HCEC 1CT (cell line): Measurements from ENCODE around the gene SIPA1L3.

Source experiments
- DNase-seq: peaks from one replicate; pipeline ENCODE4 v3.0.0-alpha.2; 2017

The SIPA1L3 gene

GRCh38 chr19:37999309-38000213 is 92.6 kb downstream of the SIPA1L3 start:
- DNase-seq = peak; percentile 99

- DNase-seq = no peak
These were observed 94.3 kb downstream of the SIPA1L3 start for GRCh38 chr19:38001158-38001781.

GRCh38 chr19:38003438-38004185 is 96.6 kb downstream of the SIPA1L3 start:
- DNase-seq = peak; percentile 94

GRCh38 chr19:38004186-38004520 is 97.1 kb downstream of the SIPA1L3 start:
- DNase-seq = no peak

DNA sequence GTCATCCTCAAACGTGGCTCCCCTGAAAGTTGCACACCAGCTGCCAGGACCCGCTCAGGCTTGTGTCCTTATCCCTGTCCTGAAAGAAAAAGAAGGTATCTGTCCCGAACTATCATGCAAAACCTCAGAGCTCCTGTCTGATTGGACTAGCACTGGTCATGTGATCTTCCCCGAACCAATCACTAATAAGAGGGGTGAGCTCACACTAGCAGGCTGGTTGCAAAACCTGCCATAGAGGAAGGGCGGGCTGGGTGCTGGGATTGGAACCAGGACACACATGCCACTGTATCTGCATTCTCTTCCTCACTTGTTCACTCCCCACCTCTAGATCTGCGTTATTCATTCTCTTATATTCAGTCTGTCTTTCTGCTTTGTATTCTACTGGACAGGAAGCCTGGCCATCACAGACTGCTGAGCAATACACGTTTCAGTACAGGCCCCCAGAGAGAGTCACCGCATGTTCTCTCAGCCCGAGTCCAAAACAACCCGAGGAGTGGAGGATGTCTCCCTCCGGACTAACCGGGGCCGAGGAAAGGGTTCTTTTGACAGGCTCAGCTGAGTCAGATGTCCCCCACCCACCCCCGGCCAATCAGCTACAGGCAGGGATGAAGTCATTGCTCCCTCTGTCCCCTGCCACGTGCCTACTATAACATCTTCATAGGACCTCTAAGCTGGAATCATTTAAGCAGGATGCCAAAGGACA is 97.7 kb downstream of the SIPA1L3 start:
- DNase-seq = peak; percentile 98

DNA sequence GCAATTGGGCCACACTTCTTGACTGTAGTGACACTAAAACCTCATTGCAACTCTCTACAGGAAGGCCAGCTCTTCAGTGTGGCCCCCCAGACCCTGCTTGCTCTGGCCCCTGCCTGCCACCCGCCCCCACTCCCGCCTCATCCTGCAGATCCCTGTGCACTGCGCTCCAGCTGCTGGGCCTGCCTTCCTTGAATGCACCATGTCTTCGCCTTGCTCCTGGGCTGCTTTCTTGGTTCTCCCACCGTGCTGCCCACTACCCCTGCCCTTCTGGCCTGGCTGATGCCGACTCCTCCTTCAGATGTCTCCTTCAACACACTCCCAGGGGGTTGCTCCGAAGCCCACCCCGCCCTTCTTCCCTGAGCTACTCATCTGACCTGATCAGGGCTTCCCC is 98.2 kb downstream of the SIPA1L3 start:
- no peak for DNase-seq

- DNase-seq = no peak
These were observed 99.5 kb downstream of the SIPA1L3 start for GRCh38 chr19:38006361-38007045.

GRCh38 chr19:38009650-38010242 is 102.7 kb downstream of the SIPA1L3 start:
- DNase-seq = no peak

DNA sequence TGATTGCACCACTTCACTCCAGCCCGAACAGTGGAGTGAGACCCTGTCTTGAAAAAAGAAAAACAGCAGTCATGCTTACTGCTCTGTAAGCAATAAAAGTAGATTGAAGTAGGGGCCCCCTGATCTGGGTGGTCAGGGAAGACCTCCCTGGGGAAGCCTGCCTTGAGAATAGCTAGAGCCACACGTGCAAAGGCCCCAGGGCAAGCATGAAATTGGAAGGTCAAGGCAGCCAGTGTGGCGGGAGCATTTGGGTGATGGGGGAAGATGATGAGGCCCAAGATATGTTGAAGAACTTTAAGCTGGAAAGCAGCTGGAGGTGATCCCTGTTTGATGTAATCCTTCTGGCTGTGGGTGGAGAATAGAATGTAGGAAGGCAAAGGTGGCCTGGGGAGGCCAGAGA is 104.4 kb downstream of the SIPA1L3 start:
- no peak for DNase-seq

DNA sequence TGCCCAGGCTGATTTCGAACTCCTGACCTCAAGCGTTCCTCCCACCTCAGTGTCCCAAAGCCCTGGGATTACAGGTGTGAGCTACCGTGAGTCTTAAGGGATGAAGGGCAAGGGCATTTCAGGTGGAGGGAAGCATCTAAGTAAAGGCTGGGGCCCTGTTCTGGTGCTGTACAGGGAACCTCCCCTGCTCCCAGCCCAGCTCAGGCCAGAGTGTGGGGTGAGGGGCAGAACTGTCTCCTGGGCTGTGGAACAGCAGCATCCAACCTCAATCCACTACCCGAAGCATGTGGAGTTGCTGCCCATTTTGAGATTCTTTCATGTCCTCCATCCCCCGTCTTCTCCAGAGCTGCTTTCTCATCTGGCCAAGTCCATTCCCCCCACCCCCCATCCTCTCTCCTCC is 105.3 kb downstream of the SIPA1L3 start:
- DNase-seq = no peak

DNA sequence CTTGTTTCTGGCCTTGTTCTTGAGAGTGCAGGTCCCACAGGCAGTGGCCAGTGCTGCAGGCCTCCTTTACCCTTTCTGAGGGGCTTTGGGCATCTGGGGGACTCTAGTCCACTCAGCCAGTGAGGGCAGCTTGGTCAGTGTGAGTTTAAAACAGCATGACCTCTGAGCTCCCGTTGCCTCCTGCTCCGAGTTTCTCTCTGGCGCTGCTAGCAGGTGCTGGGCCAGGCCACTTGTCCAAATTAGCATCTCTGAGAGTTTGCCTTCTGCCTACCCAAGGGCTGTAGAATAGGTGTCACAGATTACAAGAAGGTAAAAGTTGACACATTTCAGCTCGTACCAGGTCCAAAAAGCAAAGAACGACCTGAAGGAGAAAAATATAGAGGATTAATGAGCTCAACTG is 105.9 kb downstream of the SIPA1L3 start:
- no peak for DNase-seq

DNA sequence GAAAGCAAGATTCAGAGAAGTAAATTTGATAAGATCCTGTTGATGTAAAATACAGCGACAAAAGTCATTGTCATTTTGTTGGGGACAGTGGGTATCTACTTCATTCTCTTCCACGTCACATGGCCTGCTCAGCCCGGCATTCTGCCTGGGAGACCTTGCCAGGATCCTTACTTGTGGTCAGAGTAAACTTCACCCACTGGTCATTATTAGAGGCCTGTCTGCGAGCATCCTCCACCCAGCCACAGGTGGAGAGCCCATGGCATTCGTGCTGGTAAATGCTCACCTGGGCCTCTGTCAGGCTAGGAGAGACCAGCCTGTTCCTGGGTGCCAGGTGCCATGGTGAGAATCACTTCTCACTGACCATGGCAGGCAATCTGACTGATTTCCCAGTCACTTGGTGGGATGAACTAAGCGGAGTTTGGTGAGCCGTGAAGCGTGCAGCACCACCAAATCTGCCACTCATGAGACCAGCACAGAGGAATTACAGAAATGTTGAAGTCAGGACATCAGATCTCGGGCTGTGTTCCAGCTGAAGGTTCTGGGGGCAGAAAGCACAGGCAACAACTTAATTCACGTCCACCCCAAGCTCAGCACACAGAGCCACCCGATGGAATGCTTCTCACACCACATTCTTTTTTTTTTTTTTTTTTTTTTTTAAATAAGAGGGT is 107.0 kb downstream of the SIPA1L3 start:
- DNase-seq = no peak

DNA sequence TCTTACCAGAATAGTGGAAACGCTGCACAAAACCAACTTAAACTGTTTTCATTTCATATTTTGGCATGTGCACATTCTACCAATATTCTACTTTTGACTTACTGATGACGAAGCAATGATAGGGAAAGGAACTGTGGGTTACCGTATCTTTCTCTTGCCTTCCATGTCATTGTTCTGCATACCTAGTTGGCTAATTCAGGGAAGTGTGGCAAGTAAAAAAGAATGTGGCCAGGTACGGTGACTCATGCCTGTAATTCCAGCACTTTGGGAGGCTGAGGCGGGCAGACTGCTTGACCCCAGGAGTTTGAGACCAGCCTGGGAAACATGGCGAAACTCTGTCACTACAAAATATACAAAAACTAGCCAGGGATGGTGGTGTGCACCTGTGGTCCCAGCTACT is 108.2 kb downstream of the SIPA1L3 start:
- DNase-seq = no peak

DNA sequence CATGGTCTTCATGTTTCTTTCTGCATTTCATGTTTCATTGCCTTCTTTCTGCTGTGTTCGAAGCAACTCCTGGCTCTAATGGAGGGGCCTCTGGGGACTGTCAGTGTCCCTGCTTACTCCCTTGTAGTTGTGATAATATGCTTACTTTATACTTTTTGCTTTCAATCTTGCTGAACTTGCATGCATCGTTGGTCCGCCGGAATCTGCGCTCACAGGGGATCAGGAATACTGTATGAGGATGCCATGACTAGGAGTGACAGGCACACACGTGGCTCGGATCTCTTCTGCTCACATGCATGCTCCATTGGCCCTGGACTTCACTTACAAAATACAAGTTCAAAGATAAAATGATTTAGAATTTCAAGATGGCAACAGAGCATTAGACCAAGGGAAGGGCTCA is 108.8 kb downstream of the SIPA1L3 start:
- no peak for DNase-seq

DNA sequence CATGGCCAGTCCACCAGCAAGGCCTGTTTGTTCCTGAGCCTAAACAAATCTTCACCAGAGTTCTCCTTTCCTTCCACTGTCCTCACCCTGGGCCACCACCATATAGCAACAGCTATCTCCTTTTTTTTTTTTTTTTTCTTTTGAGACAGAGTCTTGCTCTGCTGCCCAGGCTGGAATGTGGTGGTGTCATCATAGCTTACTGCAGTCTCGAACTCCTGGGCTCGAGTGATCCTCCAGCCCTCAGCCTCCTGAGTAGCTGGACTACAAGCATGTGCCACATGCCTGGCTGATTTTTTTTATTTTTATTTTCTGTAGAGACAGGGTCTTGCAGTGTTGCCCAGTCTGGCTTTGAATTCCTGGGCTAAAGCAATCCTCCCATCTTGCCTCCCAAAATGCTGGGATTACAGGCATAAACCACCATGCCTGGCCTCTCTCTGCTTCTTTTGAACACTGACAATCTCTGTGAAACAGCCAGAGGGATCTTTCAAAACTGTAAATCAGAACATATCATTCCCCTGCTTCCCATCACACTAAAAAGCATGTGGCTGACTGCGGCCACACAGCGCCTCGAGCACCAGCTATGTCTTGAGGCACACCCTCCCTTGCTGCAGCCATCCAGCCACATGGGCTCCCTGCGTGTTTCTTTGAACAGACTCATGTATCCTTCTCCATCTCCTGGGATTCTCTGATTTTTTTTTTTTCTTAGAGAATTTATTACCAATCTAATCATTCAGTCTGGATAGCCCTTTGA is 110.6 kb downstream of the SIPA1L3 start:
- no peak for DNase-seq

- DNase-seq = no peak
These were observed 111.8 kb downstream of the SIPA1L3 start for GRCh38 chr19:38018694-38019395.

DNA sequence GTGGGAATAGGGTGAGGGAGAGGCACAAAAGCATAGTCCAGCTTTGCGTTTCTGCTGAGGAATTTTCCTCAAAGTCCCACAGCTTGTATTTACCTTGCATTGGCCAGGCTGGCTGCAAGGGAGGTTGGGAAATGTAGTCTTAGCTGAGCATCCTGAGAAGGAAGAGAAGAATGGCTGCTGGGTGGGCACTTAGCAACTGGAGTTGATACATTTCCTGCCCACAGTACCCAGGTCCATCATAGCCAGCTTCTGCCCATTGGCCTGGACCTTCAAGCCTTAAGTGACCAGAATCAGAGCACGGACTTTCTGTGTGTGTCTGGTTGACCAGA is 112.4 kb downstream of the SIPA1L3 start:
- no peak for DNase-seq

DNA sequence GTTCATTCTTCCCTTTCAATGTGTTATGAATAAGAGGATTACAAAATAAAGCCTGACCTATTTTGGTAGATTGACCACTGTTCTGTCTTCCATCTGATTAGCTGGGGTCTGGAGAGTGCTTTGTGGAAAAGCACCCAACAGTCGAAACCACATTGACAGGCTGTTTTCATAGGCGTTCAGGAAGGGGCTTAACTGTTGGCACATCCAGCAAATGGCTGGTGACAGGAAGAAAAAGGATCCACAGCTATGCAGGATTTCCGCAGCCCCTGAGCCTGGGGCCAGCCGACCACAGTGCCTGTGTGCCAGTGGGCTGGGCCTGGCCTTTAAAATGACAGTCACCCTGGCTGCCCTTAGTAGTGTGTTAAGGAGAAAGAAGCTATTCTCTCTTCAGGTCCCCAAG is 113.3 kb downstream of the SIPA1L3 start:
- no peak for DNase-seq

DNA sequence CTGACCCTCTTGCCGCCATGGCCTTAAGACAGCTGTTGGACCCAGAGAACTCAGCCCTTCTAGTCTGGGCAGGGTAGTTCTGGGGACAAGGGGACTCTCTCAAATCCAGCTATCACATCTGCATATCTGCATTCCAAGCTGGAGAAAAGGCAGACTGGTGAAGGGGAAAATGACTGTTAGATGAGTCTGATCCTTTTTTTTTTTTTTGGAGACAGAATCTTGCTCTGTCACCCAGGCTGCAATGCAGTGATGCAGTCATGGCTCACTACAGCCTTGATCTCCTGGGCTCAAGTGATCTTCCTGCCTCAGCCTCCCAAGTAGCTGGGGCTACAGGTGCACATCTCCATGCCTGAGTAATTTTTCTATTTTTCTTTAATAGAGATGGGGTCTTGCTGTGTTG is 114.3 kb downstream of the SIPA1L3 start:
- peak; percentile 12 for DNase-seq
